Activated B cell treated with CpG ODN at 0.5 μM for 24 hours (primary cell): ENCODE measurements around the gene LSAMP. TPM values are rescaled to one million over a fixed set of nuclear protein-coding genes. Genes with fewer than 3 reads are reported as not detected.

Experiments used
- ATAC-seq: fragments of 200-7000 bp; cut with Tn5 transposase; one replicate; pipeline ENCODE4 v1.10.0; 2021; ENCODE audit warnings: low read depth, mild to moderate bottlenecking, moderate library complexity
- CTCF ChIA-PET: fragments of 350-600 bp; sonication (Branson Sonifier 250); formaldehyde crosslinking; loops from one replicate; lab custom pipeline; 2021; ENCODE audit warnings: antibody characterized with exemption; lab: Charles Lee
- POLR2A ChIA-PET: fragments of 350-600 bp; sonication (Branson Sonifier 250); formaldehyde crosslinking; loops from one replicate; lab custom pipeline; 2021; ENCODE audit warnings: antibody characterized with exemption; lab: Charles Lee
- DNase-seq: peaks from one replicate; pipeline ENCODE4 v3.0.0; 2022
- H3K27ac Mint-ChIP-seq: one replicate; pipeline ENCODE4 v1.8.0; 2020; ENCODE audit warnings: mixed read lengths
- H3K27me3 Mint-ChIP-seq: one replicate; pipeline ENCODE4 v1.8.0; 2021; ENCODE audit warnings: mixed read lengths
- H3K36me3 Mint-ChIP-seq: one replicate; pipeline ENCODE4 v1.8.0; 2021; ENCODE audit warnings: low read depth, mixed read lengths
- H3K4me1 Mint-ChIP-seq: one replicate; pipeline ENCODE4 v1.8.0; 2021; ENCODE audit warnings: mixed read lengths
- H3K4me3 Mint-ChIP-seq: one replicate; pipeline ENCODE4 v1.8.0; 2020; ENCODE audit warnings: mild to moderate bottlenecking, mixed read lengths
- H3K9me3 Mint-ChIP-seq: one replicate; pipeline ENCODE4 v1.8.0; 2020; ENCODE audit warnings: mixed read lengths
- intact Hi-C: fragments of 100-400 bp; cut with micrococcal nuclease; formaldehyde crosslinking; loops from one replicate; pipeline ENCODE4 v1.15.1; 2024
- total RNA-seq: library from RNA; stranded (reverse); gene quantifications from 2 replicates; pipeline ENCODE4 v1.2.3, GENCODE V29; 2022
- TF ChIP-seq, protein P1 (sequence below): fragments of 200-600 bp; IDR thresholded peaks from one replicate; pipeline ENCODE4 v1.8.0; 2022; ENCODE audit warnings: antibody characterized with exemption, mild to moderate bottlenecking

Gene LSAMP
- total RNA-seq, 1 donor from 2014 or later: 0.16 TPM

DNA sequence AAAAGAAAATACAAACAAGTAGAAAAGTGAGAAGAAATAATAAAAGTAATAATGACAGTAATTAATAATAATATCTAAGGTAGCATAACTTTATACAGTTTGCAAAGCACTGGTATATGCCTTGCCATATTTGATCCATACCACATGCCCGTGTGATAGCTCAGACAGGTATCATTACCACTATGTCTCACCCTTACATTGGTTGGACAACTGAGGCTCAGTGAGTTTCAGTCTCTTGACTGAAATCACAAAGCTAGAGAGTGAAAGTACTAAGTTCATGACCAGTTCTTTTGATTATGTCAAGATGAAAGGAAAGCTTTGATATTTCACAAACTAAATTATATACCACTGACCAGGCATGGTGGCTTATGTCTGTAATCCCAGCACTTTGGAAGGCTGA is 413.1 kb downstream of the LSAMP start:
- no peak overlapping the region for H3K27ac Mint-ChIP-seq
- H3K9me3 Mint-ChIP-seq: no peaks in the 10 kb centered on the region
- no peaks in the 10 kb centered on the region for H3K4me1 Mint-ChIP-seq
- ATAC-seq: no peak
- intact Hi-C loops: no loop called here
- no peaks in the 10 kb centered on the region for H3K27me3 Mint-ChIP-seq
- POLR2A ChIA-PET: no interaction called here
- no peaks in the 10 kb centered on the region for H3K36me3 Mint-ChIP-seq
- CTCF ChIA-PET: no interaction called here
- no peak overlapping the region for H3K4me3 Mint-ChIP-seq
- TF ChIP-seq, protein P1, sequence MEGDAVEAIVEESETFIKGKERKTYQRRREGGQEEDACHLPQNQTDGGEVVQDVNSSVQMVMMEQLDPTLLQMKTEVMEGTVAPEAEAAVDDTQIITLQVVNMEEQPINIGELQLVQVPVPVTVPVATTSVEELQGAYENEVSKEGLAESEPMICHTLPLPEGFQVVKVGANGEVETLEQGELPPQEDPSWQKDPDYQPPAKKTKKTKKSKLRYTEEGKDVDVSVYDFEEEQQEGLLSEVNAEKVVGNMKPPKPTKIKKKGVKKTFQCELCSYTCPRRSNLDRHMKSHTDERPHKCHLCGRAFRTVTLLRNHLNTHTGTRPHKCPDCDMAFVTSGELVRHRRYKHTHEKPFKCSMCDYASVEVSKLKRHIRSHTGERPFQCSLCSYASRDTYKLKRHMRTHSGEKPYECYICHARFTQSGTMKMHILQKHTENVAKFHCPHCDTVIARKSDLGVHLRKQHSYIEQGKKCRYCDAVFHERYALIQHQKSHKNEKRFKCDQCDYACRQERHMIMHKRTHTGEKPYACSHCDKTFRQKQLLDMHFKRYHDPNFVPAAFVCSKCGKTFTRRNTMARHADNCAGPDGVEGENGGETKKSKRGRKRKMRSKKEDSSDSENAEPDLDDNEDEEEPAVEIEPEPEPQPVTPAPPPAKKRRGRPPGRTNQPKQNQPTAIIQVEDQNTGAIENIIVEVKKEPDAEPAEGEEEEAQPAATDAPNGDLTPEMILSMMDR: no peak
- DNase-seq: no peak

DNA sequence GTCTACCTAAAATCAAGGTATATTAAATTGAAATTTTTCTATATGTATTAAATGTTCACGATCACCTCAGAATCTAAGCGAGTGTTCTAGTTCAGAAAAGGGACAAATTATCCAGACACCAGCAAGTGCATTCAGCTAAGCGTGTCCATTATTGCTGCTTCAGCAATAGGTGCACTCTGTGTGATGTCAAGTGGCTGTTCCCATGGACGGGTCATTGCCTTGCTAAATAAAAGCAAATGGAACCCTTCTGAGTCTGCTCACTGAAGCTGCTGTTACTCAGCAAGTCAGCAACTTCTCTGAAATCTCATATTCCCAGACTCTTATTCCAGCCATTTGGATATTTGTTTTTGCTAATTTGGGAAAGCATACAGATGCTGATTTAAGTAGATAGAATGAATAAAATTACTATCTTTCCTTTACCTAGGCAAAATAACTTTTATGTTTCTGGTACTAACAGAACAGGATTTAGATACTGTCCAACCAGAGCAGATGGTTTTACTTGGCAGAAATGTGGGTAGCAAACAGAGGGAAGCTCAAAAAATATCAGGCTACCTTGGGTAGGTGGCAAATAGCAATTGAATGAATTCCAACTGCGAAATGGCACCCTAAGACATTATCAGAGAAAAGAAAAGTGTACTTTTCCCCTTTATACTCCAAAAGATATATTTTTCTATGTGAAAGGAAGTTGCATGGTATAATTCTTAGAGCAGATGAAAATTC is 415.0 kb downstream of the LSAMP start:
- H3K27me3 Mint-ChIP-seq: no peaks in the 10 kb centered on the region
- H3K9me3 Mint-ChIP-seq: no peaks in the 10 kb centered on the region
- ATAC-seq (no peak), DNase-seq (no peak)
- H3K27ac Mint-ChIP-seq: no peak overlapping the region
- no peaks in the 10 kb centered on the region for H3K36me3 Mint-ChIP-seq
- no peak overlapping the region for H3K4me3 Mint-ChIP-seq
- TF ChIP-seq, protein P1: no peak
- POLR2A ChIA-PET: no interaction called here
- intact Hi-C loops: no loop called here
- CTCF ChIA-PET: no interaction called here
- H3K4me1 Mint-ChIP-seq: no peaks in the 10 kb centered on the region

DNA sequence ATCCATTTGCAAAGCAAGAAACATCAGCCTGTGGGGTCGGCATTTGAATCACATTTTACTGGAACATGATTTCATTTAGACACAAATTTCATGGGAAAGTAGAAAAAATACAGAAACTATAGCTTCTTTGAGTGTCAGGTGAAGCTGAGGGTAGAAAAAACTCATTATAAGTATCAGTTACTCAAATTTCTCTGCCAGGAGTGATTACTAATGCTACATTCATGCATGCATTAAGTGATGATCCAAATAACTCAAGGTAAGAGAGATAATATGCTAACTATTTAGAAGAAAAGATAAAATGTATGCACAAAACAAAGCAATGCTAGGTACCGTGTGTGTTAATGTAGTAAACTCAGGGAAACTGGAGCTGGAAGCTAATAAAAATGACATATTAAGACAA is 416.0 kb downstream of the LSAMP start:
- POLR2A ChIA-PET: no interaction called here
- DNase-seq: no peak
- Mint-ChIP-seq H3K9me3 (no peaks in the 10 kb centered on the region), H3K36me3 (no peaks in the 10 kb centered on the region), H3K27ac (no peak overlapping the region), H3K4me3 (no peak overlapping the region), H3K4me1 (no peaks in the 10 kb centered on the region), H3K27me3 (no peaks in the 10 kb centered on the region)
- intact Hi-C loops: no loop called here
- TF ChIP-seq, protein P1: no peak
- CTCF ChIA-PET: no interaction called here
- no peak for ATAC-seq

DNA sequence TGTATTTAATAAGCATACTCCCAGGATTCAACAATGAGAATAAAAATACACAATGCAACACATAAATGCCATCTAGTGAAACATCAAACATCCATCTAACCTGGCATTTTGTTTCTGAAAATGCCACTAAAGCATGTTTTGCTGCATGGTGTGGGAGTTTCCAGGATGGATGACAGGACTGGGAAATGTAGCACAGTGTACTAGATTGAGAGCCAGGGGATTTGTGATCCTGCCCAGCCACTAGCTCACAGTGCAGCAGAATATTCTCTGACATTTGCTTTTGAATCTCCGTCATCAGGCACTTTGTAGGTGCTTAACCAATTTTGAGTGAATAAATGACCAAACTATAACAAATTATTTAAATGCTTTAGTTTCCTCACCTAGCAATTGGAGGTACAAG is 417.1 kb downstream of the LSAMP start:
- Mint-ChIP-seq H3K4me1 (no peaks in the 10 kb centered on the region), H3K27ac (no peak overlapping the region), H3K36me3 (no peaks in the 10 kb centered on the region), H3K9me3 (no peaks in the 10 kb centered on the region), H3K27me3 (no peaks in the 10 kb centered on the region), H3K4me3 (no peak overlapping the region)
- intact Hi-C loops: no loop called here
- ATAC-seq: no peak
- TF ChIP-seq, protein P1: no peak
- POLR2A ChIA-PET: no interaction called here
- DNase-seq: no peak
- CTCF ChIA-PET: no interaction called here

DNA sequence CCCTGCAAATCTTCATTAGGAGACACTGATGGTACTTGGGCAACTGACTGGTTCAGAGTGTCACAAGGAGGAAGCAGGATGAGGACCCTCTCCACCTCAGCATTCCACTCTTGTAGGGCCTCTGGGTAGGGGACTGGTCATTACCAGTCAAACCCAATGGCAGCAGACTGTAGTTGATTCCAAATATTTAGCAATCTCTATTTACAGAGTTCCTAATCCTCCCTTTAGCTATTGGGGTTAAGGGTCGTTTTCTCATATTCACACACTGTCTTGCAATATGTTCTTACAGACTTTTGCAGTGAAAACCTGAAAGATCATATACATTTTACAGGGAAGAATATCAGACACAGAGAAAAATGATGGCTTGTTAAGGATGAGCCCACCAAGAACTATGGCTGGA is 424.3 kb downstream of the LSAMP start:
- DNase-seq: no peak
- Mint-ChIP-seq H3K27ac (no peak overlapping the region), H3K36me3 (no peaks in the 10 kb centered on the region), H3K4me3 (no peak overlapping the region), H3K4me1 (no peaks in the 10 kb centered on the region), H3K9me3 (no peaks in the 10 kb centered on the region), H3K27me3 (no peaks in the 10 kb centered on the region)
- CTCF ChIA-PET: no interaction called here
- no peak for ATAC-seq
- intact Hi-C loops: no loop called here
- TF ChIP-seq, protein P1: no peak
- POLR2A ChIA-PET: no interaction called here
